PC-3 (cell line): ENCODE results near the gene SYCP3. TPM values are rescaled to one million over a fixed set of nuclear protein-coding genes. Genes with fewer than 3 reads are reported as not detected.

Experiments
- ATAC-seq: fragments of 200-7000 bp; cut with Tn5 transposase; 2 replicates; pipeline ENCODE4 v1.9.1; 2020; ENCODE audit warnings: mild to moderate bottlenecking, moderate library complexity
- BruUV-seq: library from RNA; stranded (reverse); fragments of 400-500 nt; replicated peaks from 2 replicates; lab custom pipeline; 2021; lab: Mats Ljungman, UMichigan
- CTCF ChIA-PET: fragments of 300-600 bp; sonication (Branson Sonifier 250); formaldehyde crosslinking; loops from one replicate; lab custom pipeline; 2022; ENCODE audit warnings: antibody characterized with exemption; lab: Charles Lee
- POLR2A ChIA-PET: fragments of 300-600 bp; sonication (Branson Sonifier 250); formaldehyde crosslinking; loops from one replicate; lab custom pipeline; 2022; ENCODE audit warnings: antibody characterized with exemption; ENCODE audit not compliant: unreplicated experiment; lab: Charles Lee
- DNase-seq: peaks from one replicate; pipeline ENCODE4 v3.0.0-alpha.2; 2015
- H2AFZ ChIP-seq: fragments of 300-600 bp; sonication (generic); 2 replicates; pipeline ENCODE4 v1.6.0; 2016; ENCODE audit warnings: antibody characterized with exemption, low read length
- H3F3A ChIP-seq: fragments of 300-600 bp; sonication (generic); one replicate; pipeline ENCODE4 v1.6.0; 2017; ENCODE audit warnings: antibody characterized with exemption, low read length, control low read depth, mild to moderate bottlenecking; ENCODE audit not compliant: unreplicated experiment
- H3K27ac ChIP-seq: fragments of 300-600 bp; sonication (generic); 2 replicates; pipeline ENCODE4 v1.5.1; 2016; ENCODE audit warnings: mild to moderate bottlenecking, low read length
- H3K27me3 ChIP-seq: fragments of 300-600 bp; sonication (generic); 2 replicates; pipeline ENCODE4 v1.6.1; 2016; ENCODE audit warnings: low read length, mixed read lengths
- H3K36me3 ChIP-seq: fragments of 300-600 bp; sonication (generic); 2 replicates; pipeline ENCODE4 v1.6.1; 2016; ENCODE audit warnings: low read depth, mixed run types, low read length, mixed read lengths
- H3K4me1 ChIP-seq: fragments of 300-600 bp; sonication (generic); 2 replicates; pipeline ENCODE4 v1.5.1; 2016; ENCODE audit warnings: low read length; ENCODE audit not compliant: insufficient read depth
- H3K4me2 ChIP-seq: fragments of 300-600 bp; sonication (generic); 2 replicates; pipeline ENCODE4 v1.6.0; 2016; ENCODE audit warnings: low read length
- H3K4me3 ChIP-seq: fragments of 300-600 bp; sonication (generic); 2 replicates; pipeline ENCODE4 v1.5.1; 2016; ENCODE audit warnings: mild to moderate bottlenecking, low read length, mixed read lengths
- H3K79me2 ChIP-seq: fragments of 300-600 bp; sonication (generic); 2 replicates; pipeline ENCODE4 v1.6.1; 2017; ENCODE audit warnings: low read length, mixed read lengths
- H3K9ac ChIP-seq: fragments of 300-600 bp; sonication (generic); 2 replicates; pipeline ENCODE4 v1.6.0; 2016; ENCODE audit warnings: mild to moderate bottlenecking, low read length
- H3K9me2 ChIP-seq: fragments of 300-600 bp; sonication (generic); replicated peaks from 2 replicates; pipeline ENCODE4 v1.6.1; 2016; ENCODE audit warnings: mixed run types, low read length, mixed read lengths
- H3K9me3 ChIP-seq: fragments of 300-600 bp; sonication (generic); 2 replicates; pipeline ENCODE4 v1.6.1; 2016; ENCODE audit warnings: low read length, mixed read lengths
- H4K20me1 ChIP-seq: fragments of 300-600 bp; sonication (generic); 2 replicates; pipeline ENCODE4 v1.6.1; 2016; ENCODE audit warnings: low read length, mixed read lengths
- EZH2 ChIP-seq: fragments of 300-600 bp; sonication (generic); IDR thresholded peaks from one replicate; pipeline ENCODE4 v1.6.1; 2017; ENCODE audit warnings: antibody characterized with exemption, mild to moderate bottlenecking, low read length; ENCODE audit not compliant: unreplicated experiment
- EZH2phosphoT487 ChIP-seq: fragments of 300-600 bp; sonication (generic); IDR thresholded peaks from 2 replicates; pipeline ENCODE4 v1.6.1; 2018; ENCODE audit warnings: mild to moderate bottlenecking, antibody characterized with exemption, low read length, borderline replicate concordance
- intact Hi-C: fragments of 100-400 bp; cut with micrococcal nuclease; formaldehyde crosslinking; loops from 2 replicates; pipeline ENCODE4 v1.9.0; 2023
- total RNA-seq: library from RNA; depleted of rRNA; stranded (reverse); fragments of >200 nt; gene quantifications from 2 replicates; pipeline ENCODE4 v1.2.3, GENCODE V29; 2014
- TF ChIP-seq, protein P1 (sequence below): fragments of 300-600 bp; sonication (generic); conservative IDR thresholded peaks from 2 replicates; pipeline ENCODE4 v1.5.1; 2017; ENCODE audit warnings: antibody characterized with exemption, low read depth, mild to moderate bottlenecking, low read length

Gene SYCP3
- total RNA-seq, 1 experiment from 2014 or later, result not detected

GRCh38 chr12:101710288-101710687 is 29.0 kb downstream of the SYCP3 start:
- Histone ChIP-seq H3K9me2 (no peaks in the 10 kb centered on the region), H3K4me1 (peaks cover 8% of the 10 kb centered on the region; the same call in 1 of the 2 replicates), H3K27me3 (no peaks in the 10 kb centered on the region), H3K4me3 (no peak overlapping the region), H3K27ac (no peak overlapping the region), H2AFZ (no peak overlapping the region), H3K36me3 (no peaks in the 10 kb centered on the region), H3K9me3 (no peaks in the 10 kb centered on the region), H3K79me2 (peaks cover 13% of the 10 kb centered on the region), H4K20me1 (peaks cover 4% of the 10 kb centered on the region; the same call in 1 of the 2 replicates), H3F3A (no peaks in the 10 kb centered on the region), H3K9ac (no peak overlapping the region), H3K4me2 (no peak overlapping the region)
- ChIA-PET CTCF (no interaction called here), POLR2A (no interaction called here)
- no TSS peak for BruUV-seq
- TF ChIP-seq EZH2, result no peak
- no peak for TF ChIP-seq EZH2phosphoT487
- TF ChIP-seq, protein P1, sequence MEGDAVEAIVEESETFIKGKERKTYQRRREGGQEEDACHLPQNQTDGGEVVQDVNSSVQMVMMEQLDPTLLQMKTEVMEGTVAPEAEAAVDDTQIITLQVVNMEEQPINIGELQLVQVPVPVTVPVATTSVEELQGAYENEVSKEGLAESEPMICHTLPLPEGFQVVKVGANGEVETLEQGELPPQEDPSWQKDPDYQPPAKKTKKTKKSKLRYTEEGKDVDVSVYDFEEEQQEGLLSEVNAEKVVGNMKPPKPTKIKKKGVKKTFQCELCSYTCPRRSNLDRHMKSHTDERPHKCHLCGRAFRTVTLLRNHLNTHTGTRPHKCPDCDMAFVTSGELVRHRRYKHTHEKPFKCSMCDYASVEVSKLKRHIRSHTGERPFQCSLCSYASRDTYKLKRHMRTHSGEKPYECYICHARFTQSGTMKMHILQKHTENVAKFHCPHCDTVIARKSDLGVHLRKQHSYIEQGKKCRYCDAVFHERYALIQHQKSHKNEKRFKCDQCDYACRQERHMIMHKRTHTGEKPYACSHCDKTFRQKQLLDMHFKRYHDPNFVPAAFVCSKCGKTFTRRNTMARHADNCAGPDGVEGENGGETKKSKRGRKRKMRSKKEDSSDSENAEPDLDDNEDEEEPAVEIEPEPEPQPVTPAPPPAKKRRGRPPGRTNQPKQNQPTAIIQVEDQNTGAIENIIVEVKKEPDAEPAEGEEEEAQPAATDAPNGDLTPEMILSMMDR, result no peak
- DNase-seq, result no peak
- ATAC-seq, result no peak
- intact Hi-C loops, result no loop called here

DNA sequence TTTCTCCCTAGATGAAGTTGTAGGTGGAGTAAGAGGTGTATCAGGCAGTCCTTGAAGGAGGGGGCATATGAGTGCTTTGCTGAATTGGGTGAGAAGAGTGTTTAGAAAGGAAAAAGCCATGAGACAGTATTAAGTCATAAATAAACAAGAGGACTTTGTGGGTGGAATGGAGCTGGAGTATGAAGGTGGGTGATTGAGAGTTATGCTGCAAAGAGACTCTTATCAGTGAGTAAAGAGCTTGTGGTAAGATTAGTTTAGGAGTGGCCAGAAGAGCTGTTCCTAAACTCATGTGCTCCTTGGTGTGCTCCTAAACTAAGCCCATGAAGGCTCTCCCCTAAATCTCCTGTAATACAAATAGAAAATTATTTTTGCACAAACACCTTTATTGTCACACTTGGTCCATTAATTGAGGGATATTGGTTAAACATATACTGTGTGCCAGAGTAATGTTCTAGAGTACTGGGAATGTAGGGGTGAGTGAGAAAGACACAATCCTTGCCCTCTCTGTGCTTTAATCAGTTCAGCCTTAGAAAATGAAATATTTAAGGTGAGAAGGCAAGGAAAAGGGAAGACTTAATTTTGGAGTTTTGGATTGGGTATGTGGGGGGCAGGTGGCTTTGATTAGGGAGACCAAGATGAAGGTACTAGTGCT is 32.0 kb downstream of the SYCP3 start:
- peaks cover 15% of the 10 kb centered on the region; the same call in 1 of the 2 replicates for H3K79me2 ChIP-seq
- DNase-seq (peak; percentile 39), ATAC-seq (peak; percentile 41)
- peaks cover 8% of the 10 kb centered on the region; the same call in 1 of the 2 replicates for H3K4me1 ChIP-seq
- no TSS peak for BruUV-seq
- intact Hi-C loops, result no loop called here
- H4K20me1 ChIP-seq, result peaks cover 4% of the 10 kb centered on the region; the same call in 1 of the 2 replicates
- H3K27me3 ChIP-seq, result no peaks in the 10 kb centered on the region
- no peaks in the 10 kb centered on the region for H3K9me2 ChIP-seq
- H3F3A ChIP-seq, result no peaks in the 10 kb centered on the region
- no peak overlapping the region for H3K27ac ChIP-seq
- no peak overlapping the region for H3K4me2 ChIP-seq
- no peak overlapping the region for H2AFZ ChIP-seq
- no peaks in the 10 kb centered on the region for H3K9me3 ChIP-seq
- no peak overlapping the region for H3K4me3 ChIP-seq
- TF ChIP-seq, protein P1, result no peak
- no peak for TF ChIP-seq EZH2
- TF ChIP-seq EZH2phosphoT487, result no peak
- CTCF ChIA-PET, result no interaction called here
- POLR2A ChIA-PET, result no interaction called here
- no peak overlapping the region for H3K9ac ChIP-seq
- H3K36me3 ChIP-seq, result no peaks in the 10 kb centered on the region

GRCh38 chr12:101706403-101706802 is 32.9 kb downstream of the SYCP3 start:
- no peaks in the 10 kb centered on the region for H3K9me3 ChIP-seq
- H3F3A ChIP-seq, result no peaks in the 10 kb centered on the region
- CTCF ChIA-PET, result no interaction called here
- H3K36me3 ChIP-seq, result no peaks in the 10 kb centered on the region
- POLR2A ChIA-PET, result no interaction called here
- H3K4me3 ChIP-seq, result no peak overlapping the region
- no peak overlapping the region for H3K27ac ChIP-seq
- no peak overlapping the region for H2AFZ ChIP-seq
- H3K9ac ChIP-seq, result no peak overlapping the region
- no peak overlapping the region for H3K4me2 ChIP-seq
- peaks cover 23% of the 10 kb centered on the region for H3K79me2 ChIP-seq
- no peaks in the 10 kb centered on the region for H3K9me2 ChIP-seq
- no TSS peak for BruUV-seq
- H4K20me1 ChIP-seq, result peaks cover 4% of the 10 kb centered on the region; the same call in 1 of the 2 replicates
- no peak for ATAC-seq
- DNase-seq, result no peak
- intact Hi-C loops, result no loop called here
- no peaks in the 10 kb centered on the region for H3K27me3 ChIP-seq
- TF ChIP-seq, protein P1, result no peak
- TF ChIP-seq EZH2, result no peak
- TF ChIP-seq EZH2phosphoT487, result no peak
- peaks cover 8% of the 10 kb centered on the region; the same call in 1 of the 2 replicates for H3K4me1 ChIP-seq
